ENCODE results near the gene MEGF6.

Gene MEGF6

GRCh38 chr1:3550511-3551289 lies 60.6 kb downstream of the MEGF6 start:
- DNase-seq: no peak

GRCh38 chr1:3548895-3549294 lies 62.4 kb downstream of the MEGF6 start:
- no peak for DNase-seq

- peak; percentile 24 for DNase-seq
Measured at GRCh38 chr1:3548156-3548893, 63.0 kb downstream of the MEGF6 start.

GRCh38 chr1:3547055-3548005 lies 64.0 kb downstream of the MEGF6 start:
- DNase-seq: no peak

- DNase-seq: no peak
Measured at GRCh38 chr1:3546048-3546384, 65.3 kb downstream of the MEGF6 start.

- DNase-seq: no peak
Measured at GRCh38 chr1:3545363-3546047, 65.8 kb downstream of the MEGF6 start.

- DNase-seq: no peak
Measured at GRCh38 chr1:3544040-3544977, 67.0 kb downstream of the MEGF6 start.

- peak; percentile 67 for DNase-seq
Measured at GRCh38 chr1:3543076-3544039, 68.0 kb downstream of the MEGF6 start.

GRCh38 chr1:3542676-3543075 lies 68.6 kb downstream of the MEGF6 start:
- no peak for DNase-seq

- no peak for DNase-seq
Measured at GRCh38 chr1:3541936-3542335, 69.4 kb downstream of the MEGF6 start.

- DNase-seq: no peak
Measured at GRCh38 chr1:3541465-3541864, 69.8 kb downstream of the MEGF6 start.

GRCh38 chr1:3540876-3541275 lies 70.4 kb downstream of the MEGF6 start:
- no peak for DNase-seq

GRCh38 chr1:3539707-3540425 lies 71.4 kb downstream of the MEGF6 start:
- DNase-seq: no peak

- no peak for DNase-seq
Measured at GRCh38 chr1:3537359-3537758, 73.9 kb downstream of the MEGF6 start.

- no peak for DNase-seq
Measured at GRCh38 chr1:3536420-3537195, 74.7 kb downstream of the MEGF6 start.

GRCh38 chr1:3535732-3536131 lies 75.6 kb downstream of the MEGF6 start:
- no peak for DNase-seq

GRCh38 chr1:3534803-3535637 lies 76.3 kb downstream of the MEGF6 start:
- no peak for DNase-seq
